GM12878 (cell line): Measurements from ENCODE around the gene CAP2. TPM values are rescaled to one million over a fixed set of nuclear protein-coding genes. Genes with fewer than 3 reads are reported as not detected.

Experiments used
- IRF4 ChIP-seq: IDR thresholded peaks from 2 replicates; pipeline ENCODE4 v1.6.1; 2011; ENCODE audit warnings: low read depth, low read length
- JUNB ChIP-seq: IDR thresholded peaks from 2 replicates; pipeline ENCODE4 v1.6.1; 2016; ENCODE audit warnings: antibody characterized with exemption, mild to moderate bottlenecking
- NFYA ChIP-seq: IDR thresholded peaks from 2 replicates; pipeline ENCODE4 v1.6.1; 2011; ENCODE audit warnings: low read depth, mild to moderate bottlenecking, low read length, improper control_type of control experiment, borderline replicate concordance
- RB1 ChIP-seq: fragments of 450-650 bp; formaldehyde crosslinking; IDR thresholded peaks from 2 replicates; pipeline ENCODE4 v1.6.1; 2017; ENCODE audit warnings: mild to moderate bottlenecking, borderline replicate concordance
- SMAD1 ChIP-seq: fragments of 450-650 bp; IDR thresholded peaks from 2 replicates; pipeline ENCODE4 v1.6.1; 2018; ENCODE audit warnings: mild to moderate bottlenecking, low read depth; ENCODE audit not compliant: partially characterized antibody
- polyA plus RNA-seq, 11 experiments: library from polyadenylated mRNA; depleted of rRNA in 4 of 11; unstranded in 6 of 11; stranded (reverse) in 5 of 11; fragments of >200 nt; fragmentation: Nextera tagmentation in 4 of 11; fragmentation: Illumina TruSeq in 1 of 11; extraction: Ambion mirVana in 4 of 11; extraction: Trizol in 1 of 11; gene quantifications; 1 replicate in 1 of 11; 2 replicates in 10 of 11; pipeline versions ENCODE4 v1.2.1 to v1.2.3, GENCODE V29; 2011 to 2016; ENCODE audit warnings: inconsistent platforms in 2 of 11, missing spikeins in 2 of 11, low read depth in 1 of 11
- total RNA-seq, 4 experiments: library from RNA; depleted of rRNA in 3 of 4; stranded (reverse); fragments of >200 nt in 3 of 4; fragmentation: Illumina TruSeq in 1 of 4; extraction: Trizol in 1 of 4; gene quantifications; 2 replicates each; pipeline versions ENCODE4 v1.2.1 to v1.2.3, GENCODE V29; 2013 to 2021
- TF ChIP-seq, protein P1 (sequence below): fragments of 450-650 bp; IDR thresholded peaks from 2 replicates; pipeline ENCODE4 v1.6.1; 2017; ENCODE audit warnings: mild to moderate bottlenecking, moderate library complexity
- TF ChIP-seq, protein P2 (sequence below): fragments of 450-650 bp; IDR thresholded peaks from 2 replicates; pipeline ENCODE4 v1.6.1; 2018; ENCODE audit warnings: mild to moderate bottlenecking, low read depth, moderate library complexity; ENCODE audit not compliant: partially characterized antibody

CAP2 gene
- total and polyA plus RNA-seq, 10 of the 15 experiments (the other 5 are each of a cell fraction or from before 2014, with no cell fraction given) = 0.10 to 2.0 (median 0.15) TPM; not detected in 7

DNA sequence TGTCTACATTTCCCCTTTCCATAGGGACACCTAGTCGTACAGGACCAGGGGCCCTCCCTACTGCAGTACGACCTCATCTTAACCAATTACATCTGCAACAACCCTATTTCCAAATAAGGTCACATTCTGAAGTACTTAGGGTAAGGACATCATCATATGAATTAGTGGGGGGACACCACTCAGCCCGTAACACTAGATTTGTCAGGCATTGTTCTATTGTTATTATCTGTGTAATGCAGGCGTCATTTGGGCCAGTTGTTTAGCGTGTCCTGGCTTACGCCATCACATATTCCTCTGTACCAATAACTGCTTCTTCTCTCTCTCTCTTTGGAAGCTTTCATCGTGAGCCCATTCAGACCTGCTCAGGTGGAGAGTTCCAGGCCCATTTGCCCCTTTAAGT, 89.3 kb downstream of the CAP2 start (continued):
- TF ChIP-seq NFYA (no peak), IRF4 (no peak), SMAD1 (no peak), RB1 (no peak), JUNB (no peak)
- TF ChIP-seq, protein P1, sequence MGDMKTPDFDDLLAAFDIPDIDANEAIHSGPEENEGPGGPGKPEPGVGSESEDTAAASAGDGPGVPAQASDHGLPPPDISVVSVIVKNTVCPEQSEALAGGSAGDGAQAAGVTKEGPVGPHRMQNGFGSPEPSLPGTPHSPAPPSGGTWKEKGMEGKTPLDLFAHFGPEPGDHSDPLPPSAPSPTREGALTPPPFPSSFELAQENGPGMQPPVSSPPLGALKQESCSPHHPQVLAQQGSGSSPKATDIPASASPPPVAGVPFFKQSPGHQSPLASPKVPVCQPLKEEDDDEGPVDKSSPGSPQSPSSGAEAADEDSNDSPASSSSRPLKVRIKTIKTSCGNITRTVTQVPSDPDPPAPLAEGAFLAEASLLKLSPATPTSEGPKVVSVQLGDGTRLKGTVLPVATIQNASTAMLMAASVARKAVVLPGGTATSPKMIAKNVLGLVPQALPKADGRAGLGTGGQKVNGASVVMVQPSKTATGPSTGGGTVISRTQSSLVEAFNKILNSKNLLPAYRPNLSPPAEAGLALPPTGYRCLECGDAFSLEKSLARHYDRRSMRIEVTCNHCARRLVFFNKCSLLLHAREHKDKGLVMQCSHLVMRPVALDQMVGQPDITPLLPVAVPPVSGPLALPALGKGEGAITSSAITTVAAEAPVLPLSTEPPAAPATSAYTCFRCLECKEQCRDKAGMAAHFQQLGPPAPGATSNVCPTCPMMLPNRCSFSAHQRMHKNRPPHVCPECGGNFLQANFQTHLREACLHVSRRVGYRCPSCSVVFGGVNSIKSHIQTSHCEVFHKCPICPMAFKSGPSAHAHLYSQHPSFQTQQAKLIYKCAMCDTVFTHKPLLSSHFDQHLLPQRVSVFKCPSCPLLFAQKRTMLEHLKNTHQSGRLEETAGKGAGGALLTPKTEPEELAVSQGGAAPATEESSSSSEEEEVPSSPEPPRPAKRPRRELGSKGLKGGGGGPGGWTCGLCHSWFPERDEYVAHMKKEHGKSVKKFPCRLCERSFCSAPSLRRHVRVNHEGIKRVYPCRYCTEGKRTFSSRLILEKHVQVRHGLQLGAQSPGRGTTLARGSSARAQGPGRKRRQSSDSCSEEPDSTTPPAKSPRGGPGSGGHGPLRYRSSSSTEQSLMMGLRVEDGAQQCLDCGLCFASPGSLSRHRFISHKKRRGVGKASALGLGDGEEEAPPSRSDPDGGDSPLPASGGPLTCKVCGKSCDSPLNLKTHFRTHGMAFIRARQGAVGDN = no peak
- TF ChIP-seq, protein P2, sequence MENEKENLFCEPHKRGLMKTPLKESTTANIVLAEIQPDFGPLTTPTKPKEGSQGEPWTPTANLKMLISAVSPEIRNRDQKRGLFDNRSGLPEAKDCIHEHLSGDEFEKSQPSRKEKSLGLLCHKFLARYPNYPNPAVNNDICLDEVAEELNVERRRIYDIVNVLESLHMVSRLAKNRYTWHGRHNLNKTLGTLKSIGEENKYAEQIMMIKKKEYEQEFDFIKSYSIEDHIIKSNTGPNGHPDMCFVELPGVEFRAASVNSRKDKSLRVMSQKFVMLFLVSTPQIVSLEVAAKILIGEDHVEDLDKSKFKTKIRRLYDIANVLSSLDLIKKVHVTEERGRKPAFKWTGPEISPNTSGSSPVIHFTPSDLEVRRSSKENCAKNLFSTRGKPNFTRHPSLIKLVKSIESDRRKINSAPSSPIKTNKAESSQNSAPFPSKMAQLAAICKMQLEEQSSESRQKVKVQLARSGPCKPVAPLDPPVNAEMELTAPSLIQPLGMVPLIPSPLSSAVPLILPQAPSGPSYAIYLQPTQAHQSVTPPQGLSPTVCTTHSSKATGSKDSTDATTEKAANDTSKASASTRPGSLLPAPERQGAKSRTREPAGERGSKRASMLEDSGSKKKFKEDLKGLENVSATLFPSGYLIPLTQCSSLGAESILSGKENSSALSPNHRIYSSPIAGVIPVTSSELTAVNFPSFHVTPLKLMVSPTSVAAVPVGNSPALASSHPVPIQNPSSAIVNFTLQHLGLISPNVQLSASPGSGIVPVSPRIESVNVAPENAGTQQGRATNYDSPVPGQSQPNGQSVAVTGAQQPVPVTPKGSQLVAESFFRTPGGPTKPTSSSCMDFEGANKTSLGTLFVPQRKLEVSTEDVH = no peak
- TF ChIP-seq, all 136 proteins: peak for 0
